Epithelial cell of proximal tubule (primary cell): ENCODE measurements around the gene MRPL21. TPM values are rescaled to one million over a fixed set of nuclear protein-coding genes. Genes with fewer than 3 reads are reported as not detected.
"Not testable (repeated sequence)": the region's sequence is repeated elsewhere in the genome, so short reads cannot be mapped to it uniquely, and the experiment has no call there.

Source experiments
- DNase-seq: peaks from one replicate; pipeline ENCODE4 v3.0.0-alpha.2; 2011; ENCODE audit warnings: low read depth
- H3K4me3 ChIP-seq: 2 replicates; pipeline ENCODE4 v1.5.1; 2011; ENCODE audit warnings: low read depth, mild to moderate bottlenecking, low read length
- total RNA-seq: library from RNA; depleted of rRNA; stranded (reverse); fragments of >200 nt; gene quantifications from 2 replicates; pipeline ENCODE4 v1.2.3, GENCODE V29; 2015
- TF ChIP-seq, protein P1 (sequence below): conservative IDR thresholded peaks from 2 replicates; pipeline ENCODE4 v1.5.1; 2012; ENCODE audit warnings: low read depth, mild to moderate bottlenecking, low read length

Gene MRPL21
- total RNA-seq, 1 donor from 2014 or later = 80.1 TPM

DNA sequence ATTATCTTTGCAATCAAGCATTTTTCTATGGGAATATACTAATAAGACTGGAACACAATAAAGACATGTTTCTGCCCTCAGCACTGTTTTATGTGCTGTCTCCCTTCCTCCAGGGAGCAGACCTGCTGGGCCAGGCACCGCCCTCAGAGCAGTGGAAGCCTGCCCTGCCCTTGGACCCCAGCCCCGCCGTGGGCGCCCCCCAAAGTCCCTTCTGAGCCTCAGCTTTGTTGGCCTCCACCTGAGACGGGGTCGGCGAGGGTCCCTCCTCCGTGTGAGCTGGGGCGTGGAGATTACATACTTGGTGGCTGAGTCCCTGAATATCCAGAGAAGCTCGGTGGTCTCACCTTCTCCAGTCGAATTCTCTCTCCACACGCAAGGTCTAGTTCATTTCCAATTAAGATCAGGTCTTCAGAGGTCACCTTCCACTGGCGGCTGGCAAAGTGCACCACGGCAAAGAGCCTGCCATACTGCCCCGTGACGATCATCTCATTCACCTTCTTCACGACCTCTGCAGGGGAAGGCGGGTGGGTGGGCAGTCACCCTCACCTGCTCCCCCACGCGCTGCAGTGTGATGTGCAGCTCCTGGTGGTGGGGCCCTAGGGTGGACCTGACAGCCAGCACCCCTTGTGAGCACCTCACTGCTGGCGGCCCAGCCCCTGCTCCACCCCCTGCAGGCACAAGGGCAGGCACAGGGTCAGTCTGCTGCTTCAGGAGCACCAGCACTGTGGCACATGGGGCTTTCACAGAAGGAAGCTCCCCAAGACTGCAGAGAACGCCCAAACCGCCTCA, 7.3 kb downstream of the MRPL21 start:
- DNase-seq = no peak
- H3K4me3 ChIP-seq = no peak overlapping the region
- TF ChIP-seq, protein P1, sequence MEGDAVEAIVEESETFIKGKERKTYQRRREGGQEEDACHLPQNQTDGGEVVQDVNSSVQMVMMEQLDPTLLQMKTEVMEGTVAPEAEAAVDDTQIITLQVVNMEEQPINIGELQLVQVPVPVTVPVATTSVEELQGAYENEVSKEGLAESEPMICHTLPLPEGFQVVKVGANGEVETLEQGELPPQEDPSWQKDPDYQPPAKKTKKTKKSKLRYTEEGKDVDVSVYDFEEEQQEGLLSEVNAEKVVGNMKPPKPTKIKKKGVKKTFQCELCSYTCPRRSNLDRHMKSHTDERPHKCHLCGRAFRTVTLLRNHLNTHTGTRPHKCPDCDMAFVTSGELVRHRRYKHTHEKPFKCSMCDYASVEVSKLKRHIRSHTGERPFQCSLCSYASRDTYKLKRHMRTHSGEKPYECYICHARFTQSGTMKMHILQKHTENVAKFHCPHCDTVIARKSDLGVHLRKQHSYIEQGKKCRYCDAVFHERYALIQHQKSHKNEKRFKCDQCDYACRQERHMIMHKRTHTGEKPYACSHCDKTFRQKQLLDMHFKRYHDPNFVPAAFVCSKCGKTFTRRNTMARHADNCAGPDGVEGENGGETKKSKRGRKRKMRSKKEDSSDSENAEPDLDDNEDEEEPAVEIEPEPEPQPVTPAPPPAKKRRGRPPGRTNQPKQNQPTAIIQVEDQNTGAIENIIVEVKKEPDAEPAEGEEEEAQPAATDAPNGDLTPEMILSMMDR = no peak

DNA sequence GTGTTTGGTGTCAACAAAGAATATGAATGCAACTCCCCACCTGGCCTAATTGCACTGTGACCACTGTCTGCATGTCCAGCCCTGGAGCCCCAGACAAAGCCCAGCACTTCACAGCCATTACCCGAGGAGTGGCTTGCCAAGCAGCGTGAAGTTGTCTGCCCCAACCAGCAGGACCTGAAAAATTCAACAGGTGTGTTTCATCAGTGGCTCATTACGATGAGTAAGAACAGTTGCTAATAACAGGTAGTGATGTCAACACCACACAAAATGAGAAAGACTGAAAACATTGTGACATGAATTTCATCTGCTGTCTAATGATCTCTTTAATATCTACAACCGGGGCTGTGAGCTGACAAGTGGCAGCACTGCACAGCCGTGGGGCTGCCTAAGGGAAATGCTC, 10.3 kb downstream of the MRPL21 start:
- DNase-seq = no peak
- TF ChIP-seq, protein P1 = no peak

DNA sequence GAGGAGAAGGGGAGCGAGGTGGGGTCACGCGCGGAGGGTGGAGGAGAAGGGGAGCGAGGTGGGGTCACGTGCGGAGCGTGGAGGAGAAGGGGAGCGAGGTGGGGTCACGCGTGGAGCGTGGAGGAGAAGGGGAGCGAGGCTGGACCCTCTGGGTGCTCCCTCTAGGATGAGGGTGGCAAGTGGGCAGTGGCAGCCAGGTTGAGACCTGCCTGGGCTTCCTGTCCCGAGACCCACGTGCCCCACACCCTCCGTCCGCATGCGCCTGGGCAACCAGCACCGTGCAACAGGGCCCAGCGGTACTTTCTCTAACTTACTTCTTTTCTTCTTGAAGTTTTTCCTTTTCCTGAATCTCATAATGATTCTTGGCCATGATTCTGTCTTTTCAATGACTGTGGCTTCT, 11.1 kb downstream of the MRPL21 start:
- DNase-seq = no peak
- TF ChIP-seq, protein P1 = no peak

More for the DNA sequence above, 10.3 kb downstream of the MRPL21 start:
- H3K4me3 ChIP-seq = no peak overlapping the region

DNA sequence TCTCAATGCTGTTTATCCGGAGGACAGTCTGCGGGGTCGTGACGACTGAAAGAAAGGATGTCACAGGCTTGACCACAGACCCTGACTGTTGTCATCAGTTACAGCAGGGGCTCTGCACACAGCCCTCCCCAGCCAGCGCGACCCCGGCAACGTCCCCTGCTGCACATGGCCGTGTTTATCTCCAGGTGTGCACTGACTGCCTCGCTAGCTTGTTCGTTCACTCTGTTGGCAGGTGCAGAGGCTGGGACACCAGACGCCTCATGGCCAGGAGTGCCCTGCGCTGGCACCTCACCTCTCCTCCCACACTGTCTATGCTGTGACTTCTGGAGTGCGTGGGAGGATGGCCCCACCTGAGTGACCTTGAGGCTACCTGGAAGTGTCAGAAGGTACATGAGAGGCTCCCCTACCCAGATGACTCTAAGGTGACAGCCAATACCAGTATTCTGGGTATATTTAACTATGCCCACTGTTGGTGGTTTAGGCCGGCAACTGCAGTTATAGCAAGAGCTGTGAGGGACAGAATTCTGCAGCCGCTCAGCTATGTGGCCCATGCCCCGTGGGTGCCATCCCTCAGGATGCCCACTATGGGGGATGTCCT, 12.2 kb downstream of the MRPL21 start:
- TF ChIP-seq, protein P1 = no peak
- no peak for DNase-seq
- H3K4me3 ChIP-seq = no peak overlapping the region

More for the DNA sequence above, 11.1 kb downstream of the MRPL21 start:
- no peak overlapping the region for H3K4me3 ChIP-seq

DNA sequence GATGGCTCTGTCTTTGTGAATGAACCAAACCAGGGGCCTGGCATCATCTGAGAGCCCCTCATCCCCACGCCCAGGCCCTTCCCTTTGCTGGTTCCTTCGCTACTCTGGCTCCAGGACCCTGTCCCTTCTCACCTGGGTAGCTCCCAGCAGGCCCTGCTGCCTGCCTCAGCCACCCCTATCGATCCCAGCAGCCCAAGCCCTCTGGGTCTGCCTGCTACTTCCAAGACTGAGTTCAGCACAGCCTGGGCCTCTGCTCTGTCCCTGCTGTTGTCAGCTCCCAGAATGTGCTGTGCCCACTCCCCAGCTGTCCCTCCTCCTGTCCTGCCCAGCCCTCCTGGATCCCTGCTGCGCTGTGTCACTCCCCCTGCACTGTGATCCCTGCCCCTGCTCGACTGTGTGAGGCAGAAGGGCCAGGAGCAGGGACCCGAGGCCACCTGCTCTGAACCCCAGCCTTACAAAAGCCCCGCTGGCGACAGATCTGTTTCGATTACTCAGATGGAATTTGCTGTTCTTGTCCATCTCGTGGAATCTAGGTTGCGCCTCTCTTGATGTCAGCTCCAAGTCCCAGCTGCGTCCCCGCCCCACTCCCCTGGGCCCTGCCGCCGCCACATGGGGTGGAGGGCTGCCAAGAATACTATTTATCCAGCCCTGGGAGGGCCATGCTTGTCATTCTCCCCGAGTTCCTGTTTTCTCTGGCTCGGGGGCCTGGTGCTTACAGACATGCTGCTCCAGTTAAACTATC, 13.0 kb downstream of the MRPL21 start:
- TF ChIP-seq, protein P1 = no peak
- H3K4me3 ChIP-seq = no peak overlapping the region
- DNase-seq = no peak

DNA sequence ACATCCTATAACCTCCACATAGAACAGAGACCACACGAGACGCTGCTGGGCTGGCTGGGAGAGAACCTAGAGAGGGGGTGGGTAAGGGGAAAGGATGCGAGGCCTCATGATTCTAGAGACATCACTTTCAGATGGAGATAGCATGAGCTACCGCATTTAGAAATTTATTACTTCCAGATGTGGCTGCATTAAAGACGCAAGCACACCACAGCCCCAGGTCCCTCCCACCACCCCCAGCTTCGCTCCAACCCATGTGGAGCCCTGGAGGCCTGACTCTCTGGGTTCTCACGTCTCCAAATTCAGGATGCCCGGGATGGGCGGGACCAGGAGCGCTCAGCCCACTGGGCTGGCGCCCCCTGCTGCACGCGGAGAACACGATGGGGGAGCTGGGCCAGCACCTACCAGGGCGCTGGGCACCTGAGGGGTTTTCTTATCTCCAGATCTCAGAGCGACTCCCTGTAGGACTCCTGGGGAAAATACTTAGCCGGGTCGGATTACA, 13.6 kb downstream of the MRPL21 start:
- no peak for DNase-seq
- no peak overlapping the region for H3K4me3 ChIP-seq
- TF ChIP-seq, protein P1 = peak; percentile 52

DNA sequence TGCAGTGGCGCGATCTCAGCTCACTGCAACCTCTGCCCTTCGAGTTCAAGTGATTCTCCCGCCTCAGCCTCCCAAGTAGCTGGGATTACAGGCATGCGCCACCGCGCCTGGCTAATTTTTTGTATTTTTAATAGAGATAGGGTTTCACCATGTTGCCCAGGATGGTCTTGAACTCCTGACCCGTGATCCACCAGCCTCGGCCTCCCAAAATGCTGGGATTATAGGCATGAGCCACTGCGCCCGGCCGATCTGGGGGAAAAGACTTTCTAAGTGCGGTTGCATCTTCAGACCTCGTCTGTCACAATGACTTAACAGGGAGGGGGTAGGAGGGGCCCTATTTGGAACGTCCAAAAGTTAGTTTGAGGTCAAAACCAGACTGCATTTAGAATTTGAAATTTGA, 18.8 kb downstream of the MRPL21 start:
- not testable (repeated sequence) for DNase-seq

More for the DNA sequence above, 18.8 kb downstream of the MRPL21 start:
- H3K4me3 ChIP-seq = not testable (repeated sequence)
